SJSA1 (cell line): ENCODE data around the gene ELOVL2. TPM values are rescaled to one million over a fixed set of nuclear protein-coding genes. Genes with fewer than 3 reads are reported as not detected.
"Not testable (repeated sequence)": the region's sequence is repeated elsewhere in the genome, so short reads cannot be mapped to it uniquely, and the experiment has no call there.

ENCODE experiments used
- DNase-seq, 2 experiments: peaks; one replicate each; pipeline ENCODE4 v3.0.0-alpha.2; 2015 to 2020; ENCODE audit warnings: low spot score in 2 of 2, low read depth in 1 of 2
- H3K27ac ChIP-seq: fragments of 250-450 bp; sonication (Bioruptor Pico); 2 replicates; pipeline ENCODE4 v1.5.1; 2020; ENCODE audit warnings: mild to moderate bottlenecking, moderate library complexity
- H3K27me3 ChIP-seq: fragments of 250-450 bp; sonication (Bioruptor Pico); replicated peaks from 2 replicates; pipeline ENCODE4 v1.5.1; 2020; ENCODE audit warnings: mild to moderate bottlenecking, moderate library complexity
- H3K36me3 ChIP-seq: fragments of 250-450 bp; sonication (Bioruptor Pico); 2 replicates; pipeline ENCODE4 v1.5.1; 2020; ENCODE audit warnings: mild to moderate bottlenecking
- H3K4me1 ChIP-seq: fragments of 250-450 bp; sonication (Bioruptor Pico); replicated peaks from 2 replicates; pipeline ENCODE4 v1.6.1; 2021; ENCODE audit warnings: mild to moderate bottlenecking
- H3K4me3 ChIP-seq: fragments of 250-450 bp; sonication (Bioruptor Pico); 2 replicates; pipeline ENCODE4 v1.5.1; 2020; ENCODE audit warnings: mild to moderate bottlenecking
- H3K9me3 ChIP-seq: fragments of 250-450 bp; sonication (Bioruptor Pico); replicated peaks from 2 replicates; pipeline ENCODE4 v1.5.1; 2020; ENCODE audit warnings: mild to moderate bottlenecking
- total RNA-seq: library from RNA; depleted of rRNA; stranded (reverse); fragments of >200 nt; shearing (Covaris generic); gene quantifications from 2 replicates; pipeline ENCODE4 v1.2.3, GENCODE V29; 2014; rRNA removed

Gene ELOVL2
- 6.8 and 10.9 TPM in 2 replicates for total RNA-seq

- H3K9me3 ChIP-seq: peaks cover 5% of the 10 kb centered on the region
- no peaks in the 10 kb centered on the region for H3K36me3 ChIP-seq
- 0 out of 2 replicates have a peak, but pooled peaks cover 3% of the 10 kb centered on the region for H3K27me3 ChIP-seq
- peak within 1 kb of the TSS; percentile 93 for H3K4me3 ChIP-seq
- no peak within 1 kb of the TSS for H3K27ac ChIP-seq
- peak; percentile 33 to 62 for DNase-seq
- peaks cover 10% of the 10 kb centered on the region for H3K4me1 ChIP-seq
These were observed at the start of gene ELOVL2 for GRCh38 chr6:11043961-11044711. TSS of gene ELOVL2 (minus strand) at chr6:11044305. CDS start at chr6:11044230, 75 bp downstream.

GRCh38 chr6:11093376-11093625, 49.2 kb upstream of the ELOVL2 start:
- Histone ChIP-seq H3K27me3 (no peaks in the 10 kb centered on the region), H3K4me1 (peaks cover 21% of the 10 kb centered on the region), H3K9me3 (no peaks in the 10 kb centered on the region), H3K36me3 (peaks cover 11% of the 10 kb centered on the region), H3K27ac (peak overlapping the region; percentile 97), H3K4me3 (peak overlapping the region; percentile 91)
- no peak for DNase-seq

DNA sequence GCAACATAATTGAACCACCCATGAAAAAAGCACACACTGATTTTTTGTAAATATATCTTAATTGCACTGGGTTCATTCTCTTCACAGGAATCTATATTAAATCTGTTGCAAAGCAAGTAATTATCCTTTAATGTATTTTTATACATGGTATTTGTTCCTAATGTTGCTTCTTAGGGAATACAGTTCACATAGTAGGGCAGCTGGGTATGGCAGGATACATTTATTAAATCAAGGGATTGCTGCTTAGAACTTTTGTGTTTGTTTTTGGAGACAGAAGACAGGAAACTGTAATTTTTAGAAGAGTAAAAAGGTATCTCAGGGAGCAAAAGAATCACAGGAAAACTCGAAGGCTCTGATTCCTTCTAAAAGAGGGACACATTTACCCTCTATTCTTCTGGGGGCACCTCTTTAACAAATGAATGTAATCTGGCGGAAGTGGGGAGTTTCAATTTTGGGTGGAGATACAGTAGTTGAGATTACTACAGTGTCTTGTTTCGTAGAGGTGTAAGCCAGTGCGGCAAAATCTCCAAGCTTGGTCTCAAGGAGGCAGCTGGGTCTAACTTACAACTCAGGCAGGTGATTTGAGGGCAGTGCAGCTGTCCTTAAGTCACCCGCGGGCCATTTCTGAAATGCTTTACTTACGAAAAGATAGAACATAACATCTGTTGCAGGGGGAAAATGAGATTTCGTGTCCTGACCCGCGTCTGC, 48.7 kb upstream of the ELOVL2 start:
- H3K9me3 ChIP-seq: no peaks in the 10 kb centered on the region

GRCh38 chr6:11091141-11091540, 47.0 kb upstream of the ELOVL2 start:
- not testable (repeated sequence) for H3K27ac ChIP-seq, H3K9me3 ChIP-seq, DNase-seq, H3K27me3 ChIP-seq, H3K4me3 ChIP-seq
- Histone ChIP-seq H3K4me1 (peaks cover 26% of the 10 kb centered on the region), H3K36me3 (peaks cover 11% of the 10 kb centered on the region)

More for the DNA sequence above, 48.7 kb upstream of the ELOVL2 start:
- no peak for DNase-seq
- Histone ChIP-seq H3K4me1 (peaks cover 21% of the 10 kb centered on the region), H3K36me3 (peaks cover 11% of the 10 kb centered on the region), H3K4me3 (peak overlapping the region; percentile 91), H3K27ac (peak overlapping the region; percentile 97), H3K27me3 (no peaks in the 10 kb centered on the region)

DNA sequence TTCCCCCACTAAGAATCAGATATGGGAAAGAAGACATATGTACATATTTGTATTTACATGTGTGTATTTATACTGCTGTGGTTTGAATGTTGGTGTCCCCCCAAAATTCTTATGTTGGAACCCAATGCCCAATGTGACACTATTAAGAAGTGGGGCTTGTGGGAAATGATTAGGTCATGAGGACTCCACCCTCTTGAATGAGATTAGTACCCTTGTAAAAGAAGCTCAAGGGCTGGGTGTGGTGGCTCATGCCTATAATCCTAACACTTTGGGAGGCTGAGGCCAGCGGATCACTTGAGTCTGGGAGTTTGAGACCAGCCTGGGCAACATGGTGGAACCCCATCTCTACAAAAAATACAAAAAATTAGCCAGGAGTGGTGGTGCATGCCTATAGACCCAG, 45.6 kb upstream of the ELOVL2 start:
- Histone ChIP-seq H3K27ac (no peak overlapping the region), H3K9me3 (no peaks in the 10 kb centered on the region), H3K27me3 (no peaks in the 10 kb centered on the region), H3K36me3 (peaks cover 7% of the 10 kb centered on the region), H3K4me3 (no peak overlapping the region), H3K4me1 (peaks cover 18% of the 10 kb centered on the region)
- no peak for DNase-seq

DNA sequence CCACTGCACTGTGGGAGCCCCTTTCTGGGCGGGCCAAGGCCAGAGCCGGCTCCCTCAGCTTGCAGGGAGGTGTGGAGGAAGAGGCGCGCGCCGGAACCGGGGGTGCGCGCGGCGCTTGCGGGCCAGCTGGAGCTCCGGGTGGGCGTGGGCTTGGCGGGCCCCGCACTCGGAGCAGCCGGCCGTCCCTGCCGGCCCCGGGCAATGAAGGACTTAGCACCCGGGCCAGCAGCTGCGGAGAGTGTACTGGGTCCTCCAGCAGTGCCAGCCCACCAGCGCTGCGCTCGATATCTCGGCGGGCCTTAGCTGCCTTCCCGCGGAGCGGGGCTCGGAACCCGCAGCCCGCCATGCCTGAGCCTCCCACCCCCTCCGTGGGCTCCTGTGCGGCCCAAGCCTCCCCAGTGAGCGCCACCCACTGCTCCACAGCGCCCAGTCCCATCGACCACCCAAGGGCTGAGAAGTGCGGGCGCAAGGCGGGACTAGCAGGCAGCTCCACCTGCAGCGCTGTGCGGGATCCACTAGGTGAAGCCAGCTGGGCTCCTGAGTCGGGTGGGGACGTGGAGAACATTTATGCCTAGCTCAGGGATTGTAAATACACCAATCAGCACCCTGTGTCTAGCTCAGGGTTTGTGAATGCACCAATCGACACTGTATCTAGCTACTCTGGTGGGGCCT, 43.2 kb upstream of the ELOVL2 start:
- peaks cover 17% of the 10 kb centered on the region for H3K4me1 ChIP-seq
- DNase-seq, H3K27ac ChIP-seq, H3K4me3 ChIP-seq, H3K36me3 ChIP-seq, H3K27me3 ChIP-seq, H3K9me3 ChIP-seq: not testable (repeated sequence)

DNA sequence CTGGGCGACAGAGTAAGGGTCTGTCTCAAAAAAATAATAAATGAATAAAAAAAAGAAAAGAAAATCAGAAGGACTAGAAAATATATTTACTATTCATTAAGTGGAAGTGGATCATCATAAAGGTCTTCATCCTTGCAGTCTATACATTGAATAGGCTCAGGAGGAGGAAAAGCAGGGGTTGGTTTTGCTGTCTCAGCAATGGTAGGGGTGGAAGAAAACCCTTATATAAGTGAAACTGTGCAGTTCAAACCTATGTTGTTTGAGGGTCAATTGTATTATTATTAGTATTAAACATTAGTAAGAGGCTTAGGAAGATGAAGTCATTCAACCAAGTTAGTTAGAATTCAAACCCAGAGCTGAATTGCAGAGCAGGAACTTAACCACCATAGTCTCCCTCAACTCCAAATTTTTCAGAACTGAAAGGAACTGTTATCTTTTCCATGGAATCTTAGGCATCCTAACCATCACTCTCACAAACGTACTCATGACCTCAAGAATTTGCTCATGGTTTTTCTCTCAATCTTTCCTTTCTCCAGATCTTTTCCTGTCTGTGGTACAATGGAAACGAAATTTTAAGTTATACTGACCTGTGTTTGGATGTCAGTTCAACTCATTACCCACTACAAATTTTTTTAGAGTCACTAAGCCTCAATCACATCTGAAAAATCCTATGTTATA, 41.8 kb upstream of the ELOVL2 start:
- peak overlapping the region; percentile 45 for H3K27ac ChIP-seq
- peaks cover 17% of the 10 kb centered on the region for H3K4me1 ChIP-seq
- H3K36me3 ChIP-seq: no peaks in the 10 kb centered on the region
- H3K4me3 ChIP-seq: no peak overlapping the region
- no peaks in the 10 kb centered on the region for H3K27me3 ChIP-seq
- DNase-seq: peak; percentile 4 to 60
- no peaks in the 10 kb centered on the region for H3K9me3 ChIP-seq

- H3K36me3 ChIP-seq: no peaks in the 10 kb centered on the region
- H3K27me3 ChIP-seq: no peaks in the 10 kb centered on the region
- peaks cover 17% of the 10 kb centered on the region for H3K4me1 ChIP-seq
- H3K27ac ChIP-seq: no peak overlapping the region
- H3K4me3 ChIP-seq: no peak overlapping the region
- H3K9me3 ChIP-seq: no peaks in the 10 kb centered on the region
- no peak for DNase-seq
These were observed 39.9 kb upstream of the ELOVL2 start for GRCh38 chr6:11083956-11084355.

- Histone ChIP-seq H3K36me3 (no peaks in the 10 kb centered on the region), H3K4me3 (no peak overlapping the region), H3K27me3 (no peaks in the 10 kb centered on the region), H3K9me3 (no peaks in the 10 kb centered on the region), H3K4me1 (peaks cover 17% of the 10 kb centered on the region), H3K27ac (no peak overlapping the region)
- no peak for DNase-seq
These were observed 39.4 kb upstream of the ELOVL2 start for GRCh38 chr6:11083491-11083890.

GRCh38 chr6:11080296-11080695, 36.2 kb upstream of the ELOVL2 start:
- Histone ChIP-seq H3K4me3 (no peak overlapping the region), H3K27ac (no peak overlapping the region), H3K27me3 (no peaks in the 10 kb centered on the region), H3K4me1 (0 out of 2 replicates have a peak, but pooled peaks cover 5% of the 10 kb centered on the region), H3K36me3 (no peaks in the 10 kb centered on the region), H3K9me3 (no peaks in the 10 kb centered on the region)
- no peak for DNase-seq

DNA sequence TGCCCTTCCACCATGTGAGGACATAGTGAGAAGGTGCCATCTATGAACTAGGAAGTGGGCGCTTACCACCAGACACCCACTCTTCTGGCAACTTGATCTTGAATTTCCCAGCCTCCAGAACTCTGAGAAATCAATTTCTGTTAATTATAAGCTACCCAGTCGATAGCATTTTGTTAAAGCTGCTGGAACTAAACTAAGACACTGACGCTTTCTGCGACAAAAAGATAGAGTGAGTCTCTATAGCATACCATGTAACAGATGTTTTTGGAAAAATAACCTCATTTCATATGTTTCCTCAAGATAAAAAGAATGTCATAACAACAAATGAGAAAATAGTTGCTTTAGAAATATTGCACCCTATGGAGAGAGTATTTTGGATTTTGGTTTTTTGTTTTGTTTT, 34.2 kb upstream of the ELOVL2 start:
- H3K9me3 ChIP-seq: no peaks in the 10 kb centered on the region
- H3K4me3 ChIP-seq: no peak overlapping the region
- no peaks in the 10 kb centered on the region for H3K27me3 ChIP-seq
- no peaks in the 10 kb centered on the region for H3K36me3 ChIP-seq
- DNase-seq: no peak
- H3K27ac ChIP-seq: no peak overlapping the region
- no peaks in the 10 kb centered on the region for H3K4me1 ChIP-seq

- Histone ChIP-seq H3K4me3 (no peak overlapping the region), H3K4me1 (no peaks in the 10 kb centered on the region), H3K27me3 (no peaks in the 10 kb centered on the region), H3K36me3 (no peaks in the 10 kb centered on the region), H3K9me3 (no peaks in the 10 kb centered on the region), H3K27ac (no peak overlapping the region)
- no peak for DNase-seq
These were observed 32.4 kb upstream of the ELOVL2 start for GRCh38 chr6:11076540-11076939.

DNA sequence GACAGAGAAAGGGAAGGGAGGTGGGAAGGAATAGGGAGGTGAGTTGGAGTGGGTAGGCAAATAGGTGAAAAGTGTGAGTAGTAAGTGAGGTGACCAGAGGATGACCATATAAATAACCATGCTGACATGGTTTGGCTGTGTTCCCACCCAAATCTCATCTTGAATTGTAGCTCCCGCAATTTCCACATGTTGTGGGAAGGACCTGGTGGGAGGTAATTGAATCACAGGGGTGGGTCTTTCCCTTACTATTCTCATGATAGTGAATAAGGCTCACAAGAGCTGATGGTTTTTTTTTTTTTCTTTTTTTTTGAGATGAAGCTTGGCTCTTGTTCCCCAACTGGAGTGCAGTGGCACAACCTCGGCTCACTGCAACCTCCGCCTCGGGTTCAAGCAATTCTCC, 28.0 kb upstream of the ELOVL2 start:
- no peaks in the 10 kb centered on the region for H3K36me3 ChIP-seq
- no peak overlapping the region for H3K27ac ChIP-seq
- no peaks in the 10 kb centered on the region for H3K4me1 ChIP-seq
- DNase-seq: no peak
- H3K27me3 ChIP-seq: no peaks in the 10 kb centered on the region
- H3K9me3 ChIP-seq: no peaks in the 10 kb centered on the region
- H3K4me3 ChIP-seq: no peak overlapping the region

DNA sequence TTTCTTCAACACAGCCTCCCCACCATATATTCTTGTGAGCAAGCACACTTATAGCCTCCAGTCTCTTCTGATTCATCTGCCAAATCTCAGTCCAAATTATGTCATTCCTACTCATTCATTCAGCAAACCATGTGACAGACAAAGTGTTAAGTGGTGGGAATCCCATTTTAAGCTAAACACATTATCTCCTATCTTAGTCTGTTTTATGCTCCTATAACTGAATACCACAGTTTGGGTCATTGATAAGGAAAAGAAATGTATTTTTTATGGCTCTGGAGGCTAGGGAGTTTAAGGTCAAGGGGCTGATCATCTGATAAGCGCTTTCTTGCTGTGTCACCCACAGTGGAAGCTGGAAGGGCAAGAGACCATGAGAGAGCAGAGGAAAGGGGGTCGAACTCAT, 25.7 kb upstream of the ELOVL2 start:
- Histone ChIP-seq H3K27me3 (no peaks in the 10 kb centered on the region), H3K4me3 (no peak overlapping the region), H3K4me1 (no peaks in the 10 kb centered on the region), H3K9me3 (no peaks in the 10 kb centered on the region), H3K27ac (no peak overlapping the region), H3K36me3 (no peaks in the 10 kb centered on the region)
- no peak for DNase-seq
